Thyroid gland (tissue), 4 donors: ENCODE measurements around the gene NID2.

ENCODE experiments used
- POLR2A ChIP-seq, 2 donors: fragments of 450-650 bp; IDR thresholded peaks; one replicate each; pipeline ENCODE4 v1.6.1; 2017; ENCODE audit warnings: antibody characterized with exemption in 2 of 2, mild to moderate bottlenecking in 2 of 2, moderate library complexity in 1 of 2
- TF ChIP-seq, protein P1 (sequence below), 6 experiments: fragments of 200-600 bp in 3 of 6; fragments of 450-650 bp in 3 of 6; sonication (generic) in 3 of 6; IDR thresholded peaks; one replicate each; pipeline ENCODE4 v1.5.1; 2016 to 2019; ENCODE audit warnings: antibody characterized with exemption in 6 of 6, mild to moderate bottlenecking in 2 of 6, inconsistent platforms in 1 of 6, moderate library complexity in 1 of 6

DNA sequence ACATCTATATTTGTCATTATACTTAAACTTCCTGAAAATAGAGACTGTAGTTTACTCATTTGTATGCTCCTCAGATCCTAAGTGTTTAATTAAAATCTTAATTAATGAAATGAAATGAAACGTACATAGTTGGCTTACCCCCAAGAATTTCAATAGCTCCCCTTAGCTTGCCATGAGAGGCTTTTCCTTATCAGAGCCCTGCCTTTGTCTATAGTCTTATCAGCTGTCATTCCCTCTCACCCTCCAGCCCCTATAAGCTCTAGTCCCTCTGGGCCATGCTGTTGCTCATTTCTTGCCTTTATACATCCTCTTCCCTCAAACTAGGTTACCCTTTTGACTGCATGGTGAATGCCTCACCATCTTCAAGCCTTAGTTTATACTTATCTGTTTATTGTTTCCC, 80.6 kb downstream of the NID2 start:
- TF ChIP-seq POLR2A (IDR thresholded peaks at IDR 0.05) = no peak
- TF ChIP-seq, protein P1, sequence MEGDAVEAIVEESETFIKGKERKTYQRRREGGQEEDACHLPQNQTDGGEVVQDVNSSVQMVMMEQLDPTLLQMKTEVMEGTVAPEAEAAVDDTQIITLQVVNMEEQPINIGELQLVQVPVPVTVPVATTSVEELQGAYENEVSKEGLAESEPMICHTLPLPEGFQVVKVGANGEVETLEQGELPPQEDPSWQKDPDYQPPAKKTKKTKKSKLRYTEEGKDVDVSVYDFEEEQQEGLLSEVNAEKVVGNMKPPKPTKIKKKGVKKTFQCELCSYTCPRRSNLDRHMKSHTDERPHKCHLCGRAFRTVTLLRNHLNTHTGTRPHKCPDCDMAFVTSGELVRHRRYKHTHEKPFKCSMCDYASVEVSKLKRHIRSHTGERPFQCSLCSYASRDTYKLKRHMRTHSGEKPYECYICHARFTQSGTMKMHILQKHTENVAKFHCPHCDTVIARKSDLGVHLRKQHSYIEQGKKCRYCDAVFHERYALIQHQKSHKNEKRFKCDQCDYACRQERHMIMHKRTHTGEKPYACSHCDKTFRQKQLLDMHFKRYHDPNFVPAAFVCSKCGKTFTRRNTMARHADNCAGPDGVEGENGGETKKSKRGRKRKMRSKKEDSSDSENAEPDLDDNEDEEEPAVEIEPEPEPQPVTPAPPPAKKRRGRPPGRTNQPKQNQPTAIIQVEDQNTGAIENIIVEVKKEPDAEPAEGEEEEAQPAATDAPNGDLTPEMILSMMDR (IDR thresholded peaks at IDR 0.05) = no peak
